WTC11 (cell line): Measurements from ENCODE around the gene HMGXB4.

ENCODE experiments used
- ATF2 ChIP-seq: sonication (generic); formaldehyde crosslinking; IDR thresholded peaks from 2 replicates; pipeline ENCODE4 v1.8.1; 2022; ENCODE audit warnings: low read depth, missing genetic modification reagents, borderline replicate concordance
- CTCF ChIP-seq: fragments of 200-600 bp; IDR thresholded peaks from 2 replicates; pipeline ENCODE4 v1.8.0; 2022; ENCODE audit warnings: antibody characterized with exemption
- PRDM15 ChIP-seq: sonication (generic); formaldehyde crosslinking; IDR thresholded peaks from 2 replicates; pipeline ENCODE4 v1.8.0; 2022; ENCODE audit warnings: missing genetic modification reagents
- PREB ChIP-seq: sonication (generic); formaldehyde crosslinking; IDR thresholded peaks from 2 replicates; pipeline ENCODE4 v1.8.1; 2022; ENCODE audit warnings: mild to moderate bottlenecking, missing genetic modification reagents, moderate library complexity, borderline replicate concordance
- SMAD3 ChIP-seq: sonication (generic); formaldehyde crosslinking; IDR thresholded peaks from 2 replicates; pipeline ENCODE4 v1.8.0; 2022; ENCODE audit warnings: missing genetic modification reagents, mild to moderate bottlenecking, borderline replicate concordance
- SMAD4 ChIP-seq: sonication (generic); formaldehyde crosslinking; IDR thresholded peaks from 2 replicates; pipeline ENCODE4 v1.8.0; 2022; ENCODE audit warnings: mild to moderate bottlenecking, missing genetic modification reagents
- SP1 ChIP-seq: sonication (generic); formaldehyde crosslinking; conservative IDR thresholded peaks from 2 replicates; pipeline ENCODE4 v1.8.1; 2022; ENCODE audit warnings: missing genetic modification reagents
- TCF7 ChIP-seq: sonication (generic); formaldehyde crosslinking; IDR thresholded peaks from 2 replicates; pipeline ENCODE4 v1.8.0; 2022; ENCODE audit warnings: mild to moderate bottlenecking, low read depth, missing genetic modification reagents, moderate library complexity
- TP53 ChIP-seq: sonication (generic); formaldehyde crosslinking; IDR thresholded peaks from 2 replicates; pipeline ENCODE4 v1.8.1; 2023; ENCODE audit warnings: mild to moderate bottlenecking, missing genetic modification reagents

- TF ChIP-seq TCF7 (CRISPR knock-in tag), result no peak
- no peak for TF ChIP-seq SMAD3
- no peak for TF ChIP-seq SMAD4 (CRISPR knock-in tag)
- no peak for TF ChIP-seq TP53 (CRISPR knock-in tag)
- no peak for TF ChIP-seq CTCF
- no peak for TF ChIP-seq SP1 (CRISPR knock-in tag)
- no peak for TF ChIP-seq PREB (CRISPR knock-in tag)
- no peak for TF ChIP-seq PRDM15 (CRISPR knock-in tag)
- no peak for TF ChIP-seq ATF2
Observed at GRCh38 chr22:35311551-35311999, 54.3 kb downstream of the HMGXB4 start.
